GM21526 (cell line): Measurements from ENCODE around the gene ITPR1.
"Not testable (repeated sequence)": the region's sequence is repeated elsewhere in the genome, so short reads cannot be mapped to it uniquely, and the experiment has no call there.

Experiments used
- ATAC-seq: cut with Tn5 transposase; IDR thresholded peaks from one replicate; pipeline ENCODE4 v1.9.1; 2021; ENCODE audit warnings: moderate library complexity; ENCODE audit not compliant: unreplicated experiment, low FRiP score

The ITPR1 gene

GRCh38 chr3:4751029-4751501 lies 257.9 kb downstream of the ITPR1 start:
- ATAC-seq: no peak

DNA sequence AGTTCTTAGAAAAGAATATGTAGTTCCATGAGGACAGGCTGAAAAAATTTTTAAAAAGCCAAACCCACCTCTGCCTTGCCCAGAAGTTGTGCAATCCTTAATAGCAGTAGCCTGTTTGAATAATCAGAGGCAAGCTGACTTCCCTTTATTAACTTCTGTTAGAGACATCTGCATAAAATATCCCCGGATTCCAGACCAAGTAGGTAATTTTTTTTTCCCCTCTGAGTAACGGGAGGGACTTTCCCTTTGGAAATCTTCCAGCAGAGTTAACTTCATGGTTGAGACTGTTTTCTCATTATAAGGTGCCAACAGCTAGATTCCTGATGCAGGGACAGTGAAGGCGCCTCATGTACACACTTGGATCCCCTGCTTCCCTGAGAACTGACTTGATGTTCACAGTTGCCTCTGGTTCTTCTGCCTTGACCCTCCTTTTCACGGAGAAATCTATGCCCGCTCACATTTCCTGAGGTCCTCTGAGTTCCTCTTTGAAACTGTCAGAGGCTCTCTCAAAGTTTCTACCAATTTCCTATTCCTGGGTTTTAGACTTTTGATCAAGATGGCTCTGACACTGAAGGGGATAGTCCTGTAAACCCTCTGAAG lies 258.5 kb downstream of the ITPR1 start:
- no peak for ATAC-seq

DNA sequence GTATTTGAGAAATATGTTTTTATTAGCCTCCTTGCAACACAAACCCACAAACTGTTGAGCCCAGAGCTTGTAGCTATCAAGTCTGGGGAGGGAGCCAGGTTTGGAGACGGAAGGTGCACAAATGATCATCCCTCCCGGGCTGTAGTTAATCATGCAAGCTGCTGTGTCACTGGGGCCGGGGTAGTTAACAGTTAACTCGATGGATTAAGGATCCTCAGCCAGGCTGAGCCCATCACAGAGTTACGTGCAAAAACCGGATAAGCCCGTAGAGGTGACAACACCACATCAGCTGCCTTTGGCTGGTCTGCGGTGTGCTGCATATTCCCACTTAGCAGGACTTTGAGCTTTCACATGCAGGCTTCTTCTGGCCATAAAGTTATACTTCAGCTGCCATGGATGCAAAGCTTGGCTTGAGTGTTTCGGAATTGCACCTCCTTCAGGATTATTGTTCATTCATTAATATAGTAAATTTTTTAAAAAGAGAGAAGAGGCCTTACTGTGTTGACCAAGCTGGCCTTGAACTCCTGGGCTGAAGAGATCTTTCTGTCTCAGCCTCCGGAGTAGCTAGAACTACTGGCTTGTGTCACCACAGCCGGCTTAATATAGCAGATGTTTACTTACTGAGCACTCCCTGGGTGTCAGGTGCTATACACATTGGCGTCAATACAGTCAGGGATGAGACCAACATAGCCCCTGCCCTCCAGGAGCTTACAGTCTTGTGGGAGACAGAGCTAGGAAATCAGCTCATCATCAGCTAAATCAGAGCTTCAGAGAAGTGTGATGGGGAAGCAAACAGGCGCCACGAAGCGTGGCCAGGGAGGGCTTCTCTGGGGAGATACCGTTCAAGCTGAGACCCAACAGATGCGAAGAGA lies 259.3 kb downstream of the ITPR1 start:
- no peak for ATAC-seq

DNA sequence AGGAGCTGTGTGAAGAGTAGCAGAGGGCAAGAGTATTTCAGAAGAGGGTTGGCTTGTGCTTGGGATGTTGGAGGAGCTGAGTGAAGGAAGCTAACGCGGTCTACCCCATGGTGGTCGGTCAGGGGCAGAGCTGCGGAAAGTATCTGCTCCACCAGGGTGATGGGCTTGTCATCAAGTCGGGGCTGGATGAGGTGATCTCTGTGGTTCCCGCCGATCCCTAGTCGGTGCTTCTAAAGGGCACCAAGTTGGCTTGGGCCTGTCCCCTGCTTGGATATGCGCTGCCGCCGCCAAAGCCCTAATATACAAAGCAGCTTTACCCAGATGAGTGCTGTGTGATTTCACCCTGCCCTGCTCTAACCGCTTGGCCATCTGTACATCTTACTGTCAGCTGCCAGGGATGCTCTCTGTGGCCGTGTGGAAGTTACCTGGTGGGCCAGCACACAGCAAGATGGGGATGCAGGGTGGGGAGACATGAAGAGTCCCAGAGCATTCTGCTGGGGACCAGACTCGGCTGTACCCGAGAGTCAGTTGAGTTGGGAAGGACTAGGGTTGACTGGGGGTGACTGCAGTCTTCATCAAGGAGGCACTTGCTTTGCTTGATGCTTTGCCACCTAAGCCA lies 260.0 kb downstream of the ITPR1 start:
- no peak for ATAC-seq

DNA sequence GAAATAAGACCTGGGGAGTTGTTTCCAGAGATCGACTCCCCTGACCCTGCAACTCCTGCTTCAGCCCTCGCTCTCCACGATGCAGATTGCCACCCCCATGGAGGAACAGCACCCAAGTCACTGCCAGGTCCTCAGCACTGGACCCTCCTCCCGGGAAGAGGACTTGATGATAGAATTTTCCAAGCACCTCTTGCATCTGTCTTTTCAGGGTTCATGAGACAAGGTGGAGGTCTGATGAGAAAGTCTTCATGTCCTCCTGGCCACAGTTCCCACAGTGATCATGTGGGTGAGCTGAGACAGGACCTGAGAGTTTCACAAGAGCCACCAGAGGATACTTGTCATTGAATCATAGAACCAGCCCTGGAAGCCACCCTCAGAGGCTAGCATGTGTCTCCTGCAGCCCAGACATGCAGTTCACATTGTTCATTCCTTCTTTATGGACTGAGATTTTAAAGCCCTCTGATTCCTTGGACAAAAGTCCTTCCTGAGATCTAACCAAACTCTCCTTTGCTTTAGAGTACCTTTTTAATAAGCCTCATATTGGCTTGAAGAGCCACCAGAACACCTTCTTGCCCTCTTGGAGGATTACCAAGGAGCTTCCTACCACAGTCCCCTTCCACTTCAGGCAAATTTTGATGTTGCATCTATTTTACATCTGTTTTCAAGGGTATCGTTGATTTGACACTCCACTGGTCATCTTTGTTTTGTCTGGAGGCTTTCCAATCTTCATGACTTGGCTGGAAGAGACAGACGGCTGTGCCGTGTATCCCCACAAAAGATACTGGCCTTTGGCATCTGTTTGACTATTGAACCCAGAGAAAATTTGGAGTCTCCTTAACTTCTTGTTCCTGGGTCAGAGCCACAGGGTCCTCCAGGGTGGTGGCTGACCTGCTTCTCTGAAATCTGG lies 261.3 kb downstream of the ITPR1 start:
- ATAC-seq: peak; percentile 79

DNA sequence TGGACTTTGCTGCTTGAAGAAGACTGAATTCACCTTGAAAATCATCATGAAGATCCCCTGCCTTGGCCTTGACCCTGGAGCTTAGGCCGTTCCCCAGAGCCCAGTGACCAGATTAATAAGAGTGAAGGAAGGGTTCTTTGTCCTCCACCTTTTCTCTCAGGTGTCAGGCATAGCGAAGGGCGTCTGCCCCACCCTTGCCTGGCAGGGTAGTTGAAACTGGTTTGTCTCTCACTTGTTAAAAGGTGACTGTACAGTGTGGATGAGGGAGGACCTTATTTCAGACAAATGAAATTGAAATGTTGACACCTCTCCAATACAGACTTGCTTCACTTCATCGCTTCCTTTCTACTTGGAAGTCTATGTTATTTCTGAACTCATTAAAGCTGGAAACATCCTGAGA lies 262.4 kb downstream of the ITPR1 start:
- ATAC-seq: no peak

DNA sequence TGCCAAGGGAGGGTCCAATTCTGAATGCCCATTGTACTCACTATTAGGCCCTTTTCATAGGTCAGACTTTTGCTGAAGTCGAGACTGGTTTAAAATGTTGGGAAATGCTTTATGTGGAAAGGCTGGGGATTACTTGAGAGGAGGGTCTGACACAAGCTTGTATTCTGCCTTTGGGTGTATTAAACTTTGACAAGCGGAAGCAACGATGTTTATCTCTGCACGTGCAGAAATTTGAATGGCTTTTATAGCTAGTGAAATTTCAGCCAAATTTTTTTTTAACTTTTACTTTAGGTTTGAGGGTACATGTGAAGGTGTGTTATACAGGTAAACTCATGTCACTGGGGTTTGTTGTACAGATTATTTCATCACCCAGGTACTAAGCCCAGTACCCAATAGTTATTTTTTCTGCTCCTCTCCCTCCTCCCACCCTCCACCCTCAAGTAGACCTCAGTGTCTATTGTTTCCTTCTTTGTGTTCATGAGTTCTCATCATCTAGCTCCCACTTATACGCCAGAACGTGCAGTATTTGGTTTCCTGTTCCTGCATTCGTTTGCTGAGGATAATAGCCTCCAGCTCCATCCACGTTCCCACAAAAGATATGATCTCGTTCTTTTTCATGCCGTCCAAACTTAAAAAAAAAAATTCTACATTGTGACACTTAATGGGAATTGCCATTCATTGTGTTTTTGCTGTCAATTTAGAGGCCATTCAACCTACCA lies 263.1 kb downstream of the ITPR1 start:
- no peak for ATAC-seq

GRCh38 chr3:4756855-4757574 lies 263.9 kb downstream of the ITPR1 start:
- no peak for ATAC-seq

DNA sequence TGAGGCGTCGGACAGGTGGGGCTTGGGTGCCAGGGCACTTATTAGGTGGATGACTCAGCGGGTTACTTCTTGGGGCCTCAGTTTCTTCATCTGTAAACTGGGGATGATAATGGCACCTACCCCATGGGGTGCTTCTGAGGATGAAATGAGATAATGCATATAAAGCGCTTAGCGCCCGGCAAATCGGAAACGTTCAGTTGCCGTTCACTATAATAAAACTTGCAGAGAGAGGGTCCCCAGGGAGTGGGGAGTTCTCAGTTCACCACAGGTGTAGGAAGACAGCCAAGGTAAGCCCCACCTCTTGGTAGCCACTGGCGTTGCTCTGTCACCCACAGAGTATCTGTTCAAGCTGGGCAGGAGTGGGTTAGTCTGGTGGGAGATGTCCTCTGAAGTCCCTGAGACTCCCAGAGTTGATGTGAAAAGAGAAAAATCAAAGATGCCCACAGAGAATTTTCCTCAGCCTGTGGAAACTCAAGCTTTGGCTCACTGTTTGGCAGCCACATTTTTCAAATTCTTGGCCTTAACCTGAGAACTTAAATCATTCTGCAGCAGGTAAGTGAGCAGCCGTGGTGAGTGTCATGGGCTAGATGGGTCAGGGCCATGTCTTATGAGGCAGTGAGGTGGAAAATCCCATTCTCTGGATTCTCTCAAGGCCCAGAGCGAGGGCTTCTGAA lies 264.6 kb downstream of the ITPR1 start:
- ATAC-seq: no peak

DNA sequence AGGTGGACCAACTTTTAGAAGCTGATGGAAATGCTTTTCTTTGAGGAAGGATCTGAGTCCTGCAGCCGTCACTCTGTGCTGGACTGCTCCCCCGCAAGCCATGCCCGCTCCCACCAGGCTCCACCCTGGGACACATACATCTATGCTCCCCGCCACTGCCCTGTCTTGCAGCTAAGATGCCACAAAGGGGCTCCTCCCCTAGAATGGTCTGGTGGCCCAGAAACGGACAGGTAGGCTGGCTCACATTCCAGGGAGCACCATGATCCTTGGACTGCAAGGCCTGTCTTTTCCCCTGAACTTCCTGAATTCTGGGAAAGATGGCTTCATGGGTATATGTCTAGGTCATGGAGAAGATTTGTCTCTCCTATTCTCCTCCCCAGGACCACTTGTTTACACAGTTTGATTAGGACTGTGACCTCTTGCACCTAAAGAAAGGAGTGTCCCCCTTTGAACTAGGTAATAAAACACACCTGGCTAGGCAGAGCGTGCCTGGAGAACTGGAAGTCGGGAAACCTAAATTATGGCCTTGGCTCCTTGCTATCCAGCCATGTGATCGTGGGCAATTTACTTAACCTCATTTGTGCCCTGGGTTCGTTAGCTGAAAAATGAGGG lies 265.2 kb downstream of the ITPR1 start:
- ATAC-seq: no peak

DNA sequence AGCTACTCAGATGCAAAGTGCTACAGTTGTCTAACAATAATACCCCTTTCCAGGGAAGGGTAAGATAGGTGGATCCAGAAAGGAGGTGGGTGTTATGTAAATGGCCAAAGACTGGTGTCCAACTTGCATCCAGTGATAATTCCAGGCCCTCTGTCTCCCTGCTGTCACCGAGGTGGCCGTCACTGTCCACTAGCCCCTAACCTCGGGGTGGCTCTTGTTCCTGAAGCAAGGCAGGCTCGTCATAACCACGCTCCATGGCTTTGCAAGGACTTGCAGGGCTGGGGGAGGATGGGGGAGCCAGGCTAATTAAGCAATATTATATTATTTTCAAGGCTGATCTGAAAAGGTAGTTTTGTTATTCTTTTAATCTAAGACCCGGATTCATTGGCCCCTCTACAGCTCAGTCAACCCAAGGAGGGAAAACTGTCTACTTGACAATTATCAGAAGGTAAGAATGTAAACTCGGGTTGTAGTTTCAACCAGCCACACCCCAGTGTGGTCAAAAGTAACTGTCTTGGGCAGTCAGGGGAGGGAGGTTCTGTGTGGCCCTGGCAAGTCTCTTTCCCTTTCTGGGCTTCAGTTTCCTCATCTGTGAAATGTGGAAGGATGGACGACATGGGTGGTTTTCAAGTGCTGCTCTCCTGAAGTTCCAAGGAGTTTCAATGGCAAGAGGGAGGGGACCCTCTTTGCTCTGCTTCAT lies 266.0 kb downstream of the ITPR1 start:
- ATAC-seq: no peak

DNA sequence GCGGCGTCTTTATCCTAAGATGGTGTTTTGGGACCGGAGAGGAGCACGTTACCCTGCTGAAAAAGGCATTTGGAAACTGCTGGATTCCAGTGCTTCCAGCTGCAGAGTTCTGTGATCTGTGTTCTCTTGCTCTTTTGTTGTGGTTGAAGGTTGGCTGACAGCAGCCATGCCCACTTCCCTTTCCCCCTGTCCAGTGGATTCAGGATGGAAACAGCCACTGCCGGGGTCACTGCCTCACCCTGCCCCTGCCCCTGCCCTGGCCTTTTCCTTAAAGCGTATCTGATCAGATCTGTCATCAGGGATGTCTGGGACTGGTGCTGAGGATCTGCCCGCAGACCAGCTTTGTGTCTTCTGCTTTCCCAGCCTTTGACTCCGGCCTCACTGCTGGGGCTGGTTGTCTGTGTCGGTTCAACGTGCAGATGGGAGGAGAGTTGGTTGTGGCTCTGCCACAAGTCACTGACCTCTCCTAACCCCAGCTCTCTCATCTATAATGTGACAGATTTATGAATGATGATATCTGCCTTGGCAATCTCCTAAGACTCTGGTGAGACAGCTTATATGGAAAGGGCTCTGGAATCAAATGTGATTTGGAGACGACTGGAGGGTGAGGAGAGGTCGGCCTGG lies 266.7 kb downstream of the ITPR1 start:
- ATAC-seq: no peak

- ATAC-seq: no peak
Observed at GRCh38 chr3:4761759-4762158, 268.6 kb downstream of the ITPR1 start.

GRCh38 chr3:4762481-4763230 lies 269.5 kb downstream of the ITPR1 start:
- ATAC-seq: not testable (repeated sequence)

GRCh38 chr3:4763604-4764247 lies 270.6 kb downstream of the ITPR1 start:
- no peak for ATAC-seq

DNA sequence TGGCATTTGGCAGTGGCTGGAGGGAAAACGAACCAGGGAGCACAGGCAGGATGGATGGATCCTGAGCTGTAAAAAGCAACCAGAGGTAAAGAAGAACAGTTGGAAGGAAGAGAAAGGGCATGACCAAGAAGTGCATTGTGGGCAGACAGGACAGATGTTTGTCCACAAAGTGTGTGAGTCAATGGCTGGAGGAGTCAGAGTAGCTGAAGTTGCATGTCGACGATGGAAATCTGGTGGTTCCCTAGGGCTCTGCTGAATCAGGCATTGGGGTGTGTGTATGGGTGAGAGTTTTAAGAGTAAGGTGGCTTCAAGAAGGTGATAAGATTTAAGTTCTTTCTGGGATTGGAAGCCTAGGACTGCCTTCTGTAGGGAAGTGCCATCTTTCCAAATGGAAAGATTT lies 272.1 kb downstream of the ITPR1 start:
- no peak for ATAC-seq
